NK-92 treated with Interleukin-12 subunit alpha and Interleukin-12 subunit beta, amount 100 ng/mL, for 24 hours (cell line): ENCODE measurements around the gene CRYL1.

Source experiments
- DNase-seq: peaks from one replicate; lab custom pipeline; 2025; lab: John Stamatoyannopoulos, UW

CRYL1 gene

GRCh38 chr13:20526664-20527063, 1.0 kb upstream of the CRYL1 start:
- no peak for DNase-seq

- no peak for DNase-seq
Observed at GRCh38 chr13:20525144-20525600, 485 bp downstream of the CRYL1 start.

- no peak for DNase-seq
Observed at GRCh38 chr13:20521364-20522115, 4.1 kb downstream of the CRYL1 start.

- DNase-seq, result no peak
Observed at GRCh38 chr13:20519875-20520274, 5.8 kb downstream of the CRYL1 start.

GRCh38 chr13:20518660-20519100, 7.0 kb downstream of the CRYL1 start:
- DNase-seq, result no peak

- no peak for DNase-seq
Observed at GRCh38 chr13:20514866-20515265, 10.8 kb downstream of the CRYL1 start.

- no peak for DNase-seq
Observed at GRCh38 chr13:20513466-20513995, 12.1 kb downstream of the CRYL1 start.

GRCh38 chr13:20512042-20512683, 13.5 kb downstream of the CRYL1 start:
- no peak for DNase-seq

GRCh38 chr13:20506696-20507095, 19.0 kb downstream of the CRYL1 start:
- DNase-seq, result no peak

- no peak for DNase-seq
Observed at GRCh38 chr13:20505405-20506366, 20.0 kb downstream of the CRYL1 start.

- DNase-seq, result no peak
Observed at GRCh38 chr13:20503088-20504083, 22.3 kb downstream of the CRYL1 start.

GRCh38 chr13:20501592-20501991, 24.1 kb downstream of the CRYL1 start:
- DNase-seq, result no peak

- no peak for DNase-seq
Observed at GRCh38 chr13:20501120-20501519, 24.5 kb downstream of the CRYL1 start.

GRCh38 chr13:20499986-20500385, 25.7 kb downstream of the CRYL1 start:
- no peak for DNase-seq

GRCh38 chr13:20498659-20499058, 27.0 kb downstream of the CRYL1 start:
- no peak for DNase-seq

GRCh38 chr13:20498129-20498528, 27.5 kb downstream of the CRYL1 start:
- no peak for DNase-seq

- DNase-seq, result no peak
Observed at GRCh38 chr13:20497006-20497775, 28.5 kb downstream of the CRYL1 start.

- no peak for DNase-seq
Observed at GRCh38 chr13:20495087-20496023, 30.3 kb downstream of the CRYL1 start.

- DNase-seq, result no peak
Observed at GRCh38 chr13:20494656-20495055, 31.0 kb downstream of the CRYL1 start.
